Mammary epithelial cell (primary cell): Measurements from ENCODE around the gene TTC23L.

Experiments used
- CTCF ChIP-seq, 2 donors: IDR thresholded peaks in 1 of 2; conservative IDR thresholded peaks in 1 of 2; 2 replicates each; pipeline ENCODE4 v1.5.1; 2011 to 2012; ENCODE audit warnings: inconsistent platforms in 2 of 2, low read length in 2 of 2, mild to moderate bottlenecking in 2 of 2, control low read depth in 1 of 2, low read depth in 1 of 2; ENCODE audit not compliant: insufficient read depth in 1 of 2; ENCODE audit errors: extremely low read depth in 1 of 2
- EZH2 ChIP-seq: IDR thresholded peaks from 2 replicates; pipeline ENCODE4 v1.6.1; 2012; ENCODE audit warnings: low read length, inconsistent platforms, borderline replicate concordance

GRCh38 chr5:34903260-34903659, 64.3 kb downstream of the TTC23L start:
- TF ChIP-seq EZH2 (no peak), CTCF (conservative IDR thresholded peaks at IDR 0.05 in 1 of 2, IDR thresholded peaks at IDR 0.05 in 1 of 2; ENCODE audit: extremely low read depth in 1 of 2, insufficient read depth in 1 of 2, low read depth in 1 of 2, low read length in 2 of 2) (no peak)
